ENCODE results near the gene SLC17A1.
"Not testable (repeated sequence)": the region's sequence is repeated elsewhere in the genome, so short reads cannot be mapped to it uniquely, and the experiment has no call there.

The SLC17A1 gene

GRCh38 chr6:25757936-25758642 lies 73.8 kb downstream of the SLC17A1 start:
- no peak for DNase-seq (ENCODE audit: low spot score)
- FAIRE-seq: no peak

GRCh38 chr6:25756382-25757363 lies 75.2 kb downstream of the SLC17A1 start:
- FAIRE-seq: no peak
- no peak for DNase-seq (ENCODE audit: low spot score)

- FAIRE-seq (no peak), DNase-seq (ENCODE audit: low spot score) (no peak)
Observed at GRCh38 chr6:25755483-25755882, 76.4 kb downstream of the SLC17A1 start.

GRCh38 chr6:25754535-25754934 lies 77.3 kb downstream of the SLC17A1 start, which contains the start of gene SLC17A4:
Gene SLC17A4 (plus strand): TSS chr6:25754742. CDS start chr6:25761963, 7,221 bp downstream.
- FAIRE-seq: no peak

GRCh38 chr6:25753079-25753478 lies 78.8 kb downstream of the SLC17A1 start:
- no peak for FAIRE-seq
- no peak for DNase-seq (ENCODE audit: low spot score)

More at GRCh38 chr6:25754535-25754934, 77.3 kb downstream of the SLC17A1 start, which contains the start of gene SLC17A4:
- DNase-seq (ENCODE audit: low spot score): no peak

- DNase-seq (ENCODE audit: low spot score): no peak
Observed at GRCh38 chr6:25750906-25751305, 80.9 kb downstream of the SLC17A1 start.

GRCh38 chr6:25749837-25750236 lies 82.0 kb downstream of the SLC17A1 start:
- DNase-seq (ENCODE audit: low spot score): no peak
- FAIRE-seq: no peak

More at GRCh38 chr6:25750906-25751305, 80.9 kb downstream of the SLC17A1 start:
- no peak for FAIRE-seq

GRCh38 chr6:25748601-25749517 lies 83.0 kb downstream of the SLC17A1 start:
- FAIRE-seq: not testable (repeated sequence)

GRCh38 chr6:25748049-25748448 lies 83.8 kb downstream of the SLC17A1 start:
- DNase-seq (ENCODE audit: low spot score) (no peak), FAIRE-seq (no peak)

More at GRCh38 chr6:25748601-25749517, 83.0 kb downstream of the SLC17A1 start:
- not testable (repeated sequence) for DNase-seq (ENCODE audit: low spot score)

GRCh38 chr6:25747477-25747876 lies 84.4 kb downstream of the SLC17A1 start:
- FAIRE-seq: no peak
- no peak for DNase-seq (ENCODE audit: low spot score)

- DNase-seq (ENCODE audit: low spot score): no peak
- no peak for FAIRE-seq
Observed at GRCh38 chr6:25746968-25747367, 84.9 kb downstream of the SLC17A1 start.

- FAIRE-seq (no peak), DNase-seq (ENCODE audit: low spot score) (no peak)
Observed at GRCh38 chr6:25745836-25746235, 86.0 kb downstream of the SLC17A1 start.

- FAIRE-seq (no peak), DNase-seq (ENCODE audit: low spot score) (no peak)
Observed at GRCh38 chr6:25743868-25744267, 88.0 kb downstream of the SLC17A1 start.

GRCh38 chr6:25735261-25735660 lies 96.6 kb downstream of the SLC17A1 start:
- DNase-seq (ENCODE audit: low spot score) (no peak), FAIRE-seq (no peak)

Measured in RCC 7860 (cell line).